OCI-LY3 (cell line): ENCODE data around the gene PDIK1L.

Experiments
- CTCF ChIP-seq: fragments of 200-600, 300-600 bp; sonication (generic); IDR thresholded peaks from 2 replicates; pipeline ENCODE4 v1.5.1; 2014; ENCODE audit warnings: antibody characterized with exemption, low read length, low read depth
- EZH2phosphoT487 ChIP-seq: fragments of 200-600 bp; shearing (Covaris generic); IDR thresholded peaks from 2 replicates; pipeline ENCODE4 v1.6.1; 2018; ENCODE audit warnings: antibody characterized with exemption, mixed run types, low read depth

- no peak for TF ChIP-seq CTCF
- TF ChIP-seq EZH2phosphoT487, result no peak
Observed at GRCh38 chr1:26072305-26072704, 39.3 kb upstream of the PDIK1L start.
